Subcutaneous abdominal adipose tissue (tissue), 5 donors: ENCODE data around the gene HORMAD2.
"Not testable (repeated sequence)": the region's sequence is repeated elsewhere in the genome, so short reads cannot be mapped to it uniquely, and the experiment has no call there.

Experiments used
- H3K27ac ChIP-seq: one replicate; pipeline ENCODE4 v1.7.0; 2013; ENCODE audit warnings: low read depth, mild to moderate bottlenecking, inconsistent platforms, low read length, moderate library complexity
- H3K27me3 ChIP-seq, 5 donors: one replicate each; pipeline ENCODE4 v1.7.0; 2013; ENCODE audit warnings: low read length in 5 of 5, inconsistent platforms in 1 of 5; ENCODE audit not compliant: control insufficient read depth in 5 of 5, insufficient read depth in 4 of 5
- H3K36me3 ChIP-seq, 5 donors: one replicate each; pipeline ENCODE4 v1.7.0; 2013; ENCODE audit warnings: low read length in 5 of 5; ENCODE audit not compliant: control insufficient read depth in 5 of 5, insufficient read depth in 5 of 5
- H3K4me1 ChIP-seq, 5 donors: one replicate each; pipeline ENCODE4 v1.7.0; 2013; ENCODE audit warnings: low read length in 5 of 5, mild to moderate bottlenecking in 3 of 5, moderate library complexity in 1 of 5; ENCODE audit not compliant: control insufficient read depth in 5 of 5, insufficient read depth in 5 of 5
- H3K4me3 ChIP-seq, 5 donors: one replicate each; pipeline ENCODE4 v1.7.0; 2013; ENCODE audit warnings: low read length in 5 of 5, low read depth in 1 of 5
- H3K9ac ChIP-seq, 5 donors: one replicate each; pipeline ENCODE4 v1.7.0; 2013; ENCODE audit warnings: low read length in 5 of 5, mild to moderate bottlenecking in 4 of 5, moderate library complexity in 3 of 5
- H3K9me3 ChIP-seq, 5 donors: one replicate each; pipeline ENCODE4 v1.7.0; 2013; ENCODE audit warnings: low read length in 5 of 5; ENCODE audit not compliant: control insufficient read depth in 5 of 5
- donor health status: healthy.
- donor health status: healthy.
- donor health status: healthy.
- donor health status: healthy.
- donor health status: healthy.

HORMAD2 gene

GRCh38 chr22:30074147-30074546 is 6.1 kb upstream of the HORMAD2 start:
- no peak overlapping the region for H3K9ac ChIP-seq
- no peak overlapping the region for H3K27ac ChIP-seq
- no peak overlapping the region for H3K4me3 ChIP-seq
- no peaks in the 10 kb centered on the region for H3K27me3 ChIP-seq
- no peaks in the 10 kb centered on the region for H3K36me3 ChIP-seq
- H3K9me3 ChIP-seq: no peaks in the 10 kb centered on the region
- peaks cover 0 to 14% (median 6%) of the 10 kb centered on the region in 5 donors for H3K4me1 ChIP-seq

GRCh38 chr22:30074994-30075393 is 5.3 kb upstream of the HORMAD2 start:
- Histone ChIP-seq H3K36me3 (no peaks in the 10 kb centered on the region), H3K27me3 (no peaks in the 10 kb centered on the region), H3K4me3 (no peak overlapping the region)

GRCh38 chr22:30077279-30077880 is 2.9 kb upstream of the HORMAD2 start:
- no peaks in the 10 kb centered on the region for H3K36me3 ChIP-seq
- H3K4me1 ChIP-seq: peaks cover 0 to 27% (median 22%) of the 10 kb centered on the region in 5 donors
- H3K9ac ChIP-seq: no peak overlapping the region
- H3K9me3 ChIP-seq: no peaks in the 10 kb centered on the region
- H3K27me3 ChIP-seq: no peaks in the 10 kb centered on the region
- no peak overlapping the region for H3K4me3 ChIP-seq
- no peak overlapping the region for H3K27ac ChIP-seq

More at GRCh38 chr22:30074994-30075393, 5.3 kb upstream of the HORMAD2 start:
- Histone ChIP-seq H3K4me1 (peaks cover 0 to 18% (median 13%) of the 10 kb centered on the region in 5 donors), H3K9ac (no peak overlapping the region), H3K27ac (no peak overlapping the region), H3K9me3 (no peaks in the 10 kb centered on the region)

- Histone ChIP-seq H3K9ac (peak overlapping the region in 1 of 5 donors; percentile 39), H3K36me3 (no peaks in the 10 kb centered on the region), H3K27me3 (no peaks in the 10 kb centered on the region), H3K4me3 (no peak overlapping the region), H3K27ac (no peak overlapping the region), H3K9me3 (no peaks in the 10 kb centered on the region), H3K4me1 (peaks cover 0 to 27% (median 22%) of the 10 kb centered on the region in 5 donors)
Measured at GRCh38 chr22:30078320-30079311, 1.6 kb upstream of the HORMAD2 start.

GRCh38 chr22:30080805-30081204 is 541 bp downstream of the HORMAD2 start:
- Histone ChIP-seq H3K9ac (no peak overlapping the region), H3K36me3 (no peaks in the 10 kb centered on the region), H3K4me1 (peaks cover 0 to 23% (median 14%) of the 10 kb centered on the region in 5 donors), H3K9me3 (peaks cover 0 to 4% (median 0%) of the 10 kb centered on the region in 5 donors), H3K4me3 (peak overlapping the region in 1 of 5 donors; percentile 35), H3K27me3 (no peaks in the 10 kb centered on the region), H3K27ac (no peak overlapping the region)

- no peaks in the 10 kb centered on the region for H3K36me3 ChIP-seq
- no peak overlapping the region for H3K27ac ChIP-seq
Measured at GRCh38 chr22:30086496-30086895, 6.2 kb downstream of the HORMAD2 start.

GRCh38 chr22:30087037-30087436 is 6.8 kb downstream of the HORMAD2 start:
- not testable (repeated sequence) for H3K4me3 ChIP-seq, H3K4me1 ChIP-seq, H3K9ac ChIP-seq, H3K9me3 ChIP-seq, H3K27me3 ChIP-seq, H3K27ac ChIP-seq, H3K36me3 ChIP-seq

More at GRCh38 chr22:30086496-30086895, 6.2 kb downstream of the HORMAD2 start:
- H3K9ac ChIP-seq: no peak overlapping the region
- no peak overlapping the region for H3K4me3 ChIP-seq
- no peaks in the 10 kb centered on the region for H3K27me3 ChIP-seq
- H3K4me1 ChIP-seq: no peaks in the 10 kb centered on the region
- H3K9me3 ChIP-seq: peaks cover 0 to 4% (median 0%) of the 10 kb centered on the region in 5 donors

GRCh38 chr22:30087611-30088010 is 7.3 kb downstream of the HORMAD2 start:
- Histone ChIP-seq H3K36me3 (no peaks in the 10 kb centered on the region), H3K27me3 (no peaks in the 10 kb centered on the region), H3K4me1 (no peaks in the 10 kb centered on the region), H3K27ac (no peak overlapping the region), H3K9me3 (peaks cover 0 to 4% (median 1%) of the 10 kb centered on the region in 5 donors), H3K9ac (no peak overlapping the region), H3K4me3 (no peak overlapping the region)

GRCh38 chr22:30088468-30088867 is 8.2 kb downstream of the HORMAD2 start:
- Histone ChIP-seq H3K27ac (no peak overlapping the region), H3K9ac (no peak overlapping the region), H3K4me3 (no peak overlapping the region), H3K4me1 (no peaks in the 10 kb centered on the region), H3K9me3 (peaks cover 0 to 4% (median 3%) of the 10 kb centered on the region in 5 donors), H3K27me3 (no peaks in the 10 kb centered on the region), H3K36me3 (no peaks in the 10 kb centered on the region)

- Histone ChIP-seq H3K27ac (no peak overlapping the region), H3K4me3 (no peak overlapping the region), H3K36me3 (no peaks in the 10 kb centered on the region), H3K9me3 (peaks cover 0 to 4% (median 0%) of the 10 kb centered on the region in 5 donors), H3K9ac (no peak overlapping the region), H3K27me3 (no peaks in the 10 kb centered on the region), H3K4me1 (no peaks in the 10 kb centered on the region)
Measured at GRCh38 chr22:30089655-30089974, 9.4 kb downstream of the HORMAD2 start.
